ENCODE measurements around the gene NFATC3. TPM values are rescaled to one million over a fixed set of nuclear protein-coding genes. Genes with fewer than 3 reads are reported as not detected.

Gene NFATC3
- total RNA-seq, 1 experiment from 2014 or later, result 33.0 TPM

DNA sequence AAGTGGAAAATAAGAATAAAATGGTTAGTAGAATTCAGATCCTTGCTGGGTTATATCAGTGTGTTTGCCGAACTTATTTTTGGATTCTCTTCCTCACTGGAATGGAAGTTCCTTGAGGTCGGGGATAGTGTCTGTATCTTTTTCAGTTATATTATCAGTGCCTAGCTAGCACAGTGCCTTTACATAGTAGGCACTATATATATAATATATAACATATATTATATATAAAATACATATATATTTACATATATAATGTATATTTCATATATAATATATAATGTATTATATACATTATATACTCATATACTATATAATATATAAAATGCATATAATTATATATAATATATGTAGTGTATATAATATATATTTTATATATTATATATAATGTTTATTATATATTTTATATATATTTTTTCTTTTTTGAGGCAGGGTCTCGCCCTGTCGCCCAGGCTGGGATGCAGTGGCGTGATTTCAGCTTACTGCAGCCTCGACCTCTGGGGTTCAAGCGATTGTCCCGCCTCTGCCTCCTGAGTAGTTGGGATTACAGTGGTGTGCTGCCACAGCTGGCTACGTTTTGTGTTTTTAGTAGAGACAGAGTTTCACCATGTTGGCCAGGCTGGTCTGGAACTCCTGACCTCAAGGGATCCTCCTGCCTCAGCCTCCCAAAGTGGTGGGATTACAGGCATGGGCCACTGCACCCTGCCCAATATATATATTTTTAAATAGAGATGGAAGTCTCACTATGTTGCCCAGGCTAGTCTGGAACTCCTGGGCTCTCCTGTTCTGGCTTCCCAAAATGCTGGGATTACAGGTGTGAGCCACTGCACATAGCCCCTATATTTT, 3.2 kb downstream of the NFATC3 start:
- peaks cover 0 to 3% of the 10 kb centered on the region in 2 experiments; a peak in 1 of 5 replicates for H3K9me3 Mint-ChIP-seq
- Histone ChIP-seq H3T11ph (ENCODE audit: low read length) (no peak overlapping the region), H4K8ac (replicated peaks; ENCODE audit: insufficient read length, low read depth, low read length) (no peak overlapping the region), H2AFZ (ENCODE audit: low read length) (no peak overlapping the region), H4K5ac (ENCODE audit: insufficient read length, low read depth, low read length) (no peak overlapping the region), H3K9me3 (ENCODE audit: control insufficient read depth, low read depth, low read length) (no peaks in the 10 kb centered on the region), H2BK15ac (ENCODE audit: low read depth, low read length) (no peak overlapping the region), H3K27ac (ENCODE audit: insufficient read length, low read depth, low read length) (no peak overlapping the region), H3K56ac (ENCODE audit: insufficient read length, low read depth, low read length) (no peak overlapping the region), H4K91ac (ENCODE audit: insufficient read length, low read depth, low read length) (no peak overlapping the region), H3K4me1 (ENCODE audit: insufficient read depth, low read length) (peaks cover 3% of the 10 kb centered on the region; the same call in 1 of the 2 replicates), H2BK20ac (ENCODE audit: low read depth, low read length, poor library complexity, severe bottlenecking) (no peak overlapping the region), H3K9ac (ENCODE audit: extremely low read depth, insufficient read length, low read length) (no peak overlapping the region), H3K27me3 (ENCODE audit: insufficient read depth, low read length) (no peaks in the 10 kb centered on the region), H3K4ac (ENCODE audit: low read depth, low read length) (no peak overlapping the region), H2BK5ac (ENCODE audit: insufficient read length, low read length) (no peak overlapping the region), H4K20me1 (ENCODE audit: control insufficient read depth, insufficient read depth, insufficient read length) (no peaks in the 10 kb centered on the region), H2BK12ac (ENCODE audit: insufficient read length, low read depth, low read length) (no peak overlapping the region), H3K18ac (ENCODE audit: insufficient read length, low read depth, low read length) (no peak overlapping the region), H3K14ac (ENCODE audit: insufficient read depth, low read length) (no peak overlapping the region), H3K4me2 (ENCODE audit: insufficient read depth, insufficient read length, low read length) (no peak overlapping the region), H2AK5ac (ENCODE audit: insufficient read length, low read length) (no peak overlapping the region), H3K23ac (ENCODE audit: insufficient read length, low read depth, low read length) (no peak overlapping the region), H3K79me2 (ENCODE audit: insufficient read depth, low read length) (peaks cover 15% of the 10 kb centered on the region; the same call in 1 of the 2 replicates), H2BK120ac (ENCODE audit: low read depth, low read length, poor library complexity, severe bottlenecking) (no peak overlapping the region), H3K79me1 (ENCODE audit: insufficient read depth, low read depth, low read length, poor library complexity, severe bottlenecking) (peaks cover 4% of the 10 kb centered on the region), H3K23me2 (ENCODE audit: insufficient read length, low read depth, low read length, poor library complexity, severe bottlenecking) (peaks cover 12% of the 10 kb centered on the region)
- no CpG with 5 or more reads among the region's 9 CpGs for WGBS (ENCODE audit: extremely low coverage, insufficient read length, low lambda C conversion rate)
- H3K4me1 Mint-ChIP-seq, result peaks cover 28 to 35% of the 10 kb centered on the region in 2 experiments
- H3K27ac Mint-ChIP-seq, result no peak overlapping the region
- TF ChIP-seq, protein P1, sequence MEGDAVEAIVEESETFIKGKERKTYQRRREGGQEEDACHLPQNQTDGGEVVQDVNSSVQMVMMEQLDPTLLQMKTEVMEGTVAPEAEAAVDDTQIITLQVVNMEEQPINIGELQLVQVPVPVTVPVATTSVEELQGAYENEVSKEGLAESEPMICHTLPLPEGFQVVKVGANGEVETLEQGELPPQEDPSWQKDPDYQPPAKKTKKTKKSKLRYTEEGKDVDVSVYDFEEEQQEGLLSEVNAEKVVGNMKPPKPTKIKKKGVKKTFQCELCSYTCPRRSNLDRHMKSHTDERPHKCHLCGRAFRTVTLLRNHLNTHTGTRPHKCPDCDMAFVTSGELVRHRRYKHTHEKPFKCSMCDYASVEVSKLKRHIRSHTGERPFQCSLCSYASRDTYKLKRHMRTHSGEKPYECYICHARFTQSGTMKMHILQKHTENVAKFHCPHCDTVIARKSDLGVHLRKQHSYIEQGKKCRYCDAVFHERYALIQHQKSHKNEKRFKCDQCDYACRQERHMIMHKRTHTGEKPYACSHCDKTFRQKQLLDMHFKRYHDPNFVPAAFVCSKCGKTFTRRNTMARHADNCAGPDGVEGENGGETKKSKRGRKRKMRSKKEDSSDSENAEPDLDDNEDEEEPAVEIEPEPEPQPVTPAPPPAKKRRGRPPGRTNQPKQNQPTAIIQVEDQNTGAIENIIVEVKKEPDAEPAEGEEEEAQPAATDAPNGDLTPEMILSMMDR (conservative IDR thresholded peaks at IDR 0.05), result no peak
- H3K36me3 Mint-ChIP-seq (ENCODE audit: insufficient read depth in 1 of 3, low read depth in 3 of 3), result peaks cover 0 to 2% (median 0%) of the 10 kb centered on the region in 3 experiments; a peak in 1 of 7 replicates
- no peaks in the 10 kb centered on the region; the same call in 1 of the 2 replicates for H3K27me3 Mint-ChIP-seq (ENCODE audit: low read depth)
- H3K4me3 Mint-ChIP-seq, result no peak overlapping the region; a peak in 1 of 5 replicates
- no peak for DNase-seq
